Smooth muscle cell (in vitro differentiated cells): ENCODE measurements around the gene TMEM201. TPM values are rescaled to one million over a fixed set of nuclear protein-coding genes. Genes with fewer than 3 reads are reported as not detected.

ENCODE experiments used
- DNase-seq: peaks from one replicate; lab custom pipeline; 2025; ENCODE audit not compliant: unreplicated experiment; lab: John Stamatoyannopoulos, UW
- H2AFZ ChIP-seq: fragments of 200-600 bp; sonication (generic); 2 replicates; pipeline ENCODE4 v1.6.0; 2016; ENCODE audit warnings: antibody characterized with exemption, low read depth, mild to moderate bottlenecking
- H3F3A ChIP-seq: fragments of 200-600 bp; sonication (generic); 2 replicates; pipeline ENCODE4 v1.6.0; 2017; ENCODE audit warnings: antibody characterized with exemption, low read depth
- H3K27ac ChIP-seq: fragments of 200-600 bp; sonication (generic); 2 replicates; pipeline ENCODE4 v1.5.1; 2016; ENCODE audit warnings: low read depth, mild to moderate bottlenecking
- H3K27me3 ChIP-seq: fragments of 200-600 bp; sonication (generic); 2 replicates; pipeline ENCODE4 v1.6.1; 2016; ENCODE audit warnings: low read depth, mild to moderate bottlenecking
- H3K36me3 ChIP-seq: fragments of 200-600 bp; sonication (generic); 2 replicates; pipeline ENCODE4 v1.5.1; 2016; ENCODE audit warnings: low read depth
- H3K4me1 ChIP-seq: fragments of 200-600 bp; sonication (generic); 2 replicates; pipeline ENCODE4 v1.5.1; 2016; ENCODE audit warnings: low read depth
- H3K4me2 ChIP-seq: fragments of 200-600 bp; sonication (generic); 2 replicates; pipeline ENCODE4 v1.6.0; 2016; ENCODE audit warnings: mild to moderate bottlenecking
- H3K4me3 ChIP-seq: fragments of 200-600 bp; sonication (generic); 2 replicates; pipeline ENCODE4 v1.5.1; 2016; ENCODE audit warnings: mild to moderate bottlenecking
- H3K79me2 ChIP-seq: fragments of 200-600 bp; sonication (generic); 2 replicates; pipeline ENCODE4 v1.6.0; 2016; ENCODE audit warnings: low read depth, mild to moderate bottlenecking
- H3K9ac ChIP-seq: fragments of 200-600 bp; sonication (generic); 2 replicates; pipeline ENCODE4 v1.6.0; 2016; ENCODE audit warnings: low read depth
- H3K9me3 ChIP-seq: fragments of 200-600 bp; sonication (generic); replicated peaks from 2 replicates; pipeline ENCODE4 v1.5.1; 2016; ENCODE audit warnings: low read depth
- H4K20me1 ChIP-seq: fragments of 200-600 bp; sonication (generic); 2 replicates; pipeline ENCODE4 v1.6.0; 2016; ENCODE audit warnings: low read depth
- whole genome bisulfite sequencing: methylation state at CpG from one replicate; pipeline ENCODE4 v1.1.7; 2016; ENCODE audit warnings: low lambda C conversion rate; 5-methylcytosine and 5-hydroxymethylcytosine counted together
- polyA plus RNA-seq: library from polyadenylated mRNA; unstranded; fragments of >200 nt; fragmentation: Nextera tagmentation; extraction: Ambion mirVana; gene quantifications from 2 replicates; pipeline ENCODE4 v1.2.1, GENCODE V29; 2016
- total RNA-seq: library from RNA; depleted of rRNA; stranded (reverse); fragments of >200 nt; gene quantifications from 2 replicates; pipeline ENCODE4 v1.2.3, GENCODE V29; 2014
- TF ChIP-seq, protein P1 (sequence below): fragments of 200-600 bp; sonication (generic); IDR thresholded peaks from 2 replicates; pipeline ENCODE4 v1.5.1; 2017; ENCODE audit warnings: borderline replicate concordance, mild to moderate bottlenecking, antibody characterized with exemption; ENCODE audit not compliant: insufficient read depth, poor library complexity, severe bottlenecking

The TMEM201 gene
- total and polyA plus RNA-seq, 2 experiments from 2014 or later: 2.4 to 8.8 TPM

DNA sequence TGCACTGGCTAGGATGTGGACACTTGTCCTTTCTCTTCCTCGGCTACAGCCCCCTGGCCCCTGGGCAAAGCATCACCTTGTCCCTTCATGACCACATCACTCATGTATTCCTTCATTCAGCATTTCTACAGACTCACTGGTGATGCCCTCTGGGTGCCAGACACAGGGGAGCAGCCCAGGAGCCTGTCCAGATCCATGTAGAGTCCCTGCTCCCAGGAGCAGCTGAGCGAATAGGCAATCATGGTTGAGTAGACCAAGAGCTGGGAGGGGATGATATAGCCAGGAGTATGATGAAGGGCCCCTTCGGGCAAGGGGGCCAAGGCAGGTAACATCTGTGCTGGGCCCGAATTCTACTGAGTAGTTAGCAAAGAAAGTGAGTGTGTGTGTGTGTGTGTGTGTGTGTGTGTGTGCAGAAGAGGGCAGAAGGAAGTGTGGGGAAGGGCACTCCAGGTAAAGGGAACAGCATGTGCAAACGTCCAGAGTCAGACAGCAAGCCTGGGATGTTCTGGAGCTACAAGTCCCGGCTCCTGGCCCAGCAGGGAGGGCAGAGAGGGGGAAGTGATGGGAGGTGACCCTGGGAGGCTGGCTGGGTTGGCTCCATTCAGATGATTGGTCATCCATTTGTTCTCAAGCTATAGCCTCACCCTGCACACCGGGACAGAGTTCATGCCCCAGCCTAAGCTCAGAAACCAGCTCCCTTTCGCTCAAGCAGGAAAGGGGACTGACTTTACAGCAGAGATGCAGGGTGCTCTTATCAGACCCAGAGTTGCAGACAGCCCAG, 41.8 kb downstream of the TMEM201 start:
- no peaks in the 10 kb centered on the region for H4K20me1 ChIP-seq
- no peaks in the 10 kb centered on the region for H3K36me3 ChIP-seq
- H3K79me2 ChIP-seq: no peaks in the 10 kb centered on the region
- H3K9ac ChIP-seq: no peak overlapping the region
- H3F3A ChIP-seq: no peaks in the 10 kb centered on the region
- no peak overlapping the region for H3K4me2 ChIP-seq
- no peak overlapping the region for H3K27ac ChIP-seq
- no peaks in the 10 kb centered on the region for H3K4me1 ChIP-seq
- H3K9me3 ChIP-seq: no peaks in the 10 kb centered on the region
- no peak overlapping the region for H3K4me3 ChIP-seq
- TF ChIP-seq, protein P1, sequence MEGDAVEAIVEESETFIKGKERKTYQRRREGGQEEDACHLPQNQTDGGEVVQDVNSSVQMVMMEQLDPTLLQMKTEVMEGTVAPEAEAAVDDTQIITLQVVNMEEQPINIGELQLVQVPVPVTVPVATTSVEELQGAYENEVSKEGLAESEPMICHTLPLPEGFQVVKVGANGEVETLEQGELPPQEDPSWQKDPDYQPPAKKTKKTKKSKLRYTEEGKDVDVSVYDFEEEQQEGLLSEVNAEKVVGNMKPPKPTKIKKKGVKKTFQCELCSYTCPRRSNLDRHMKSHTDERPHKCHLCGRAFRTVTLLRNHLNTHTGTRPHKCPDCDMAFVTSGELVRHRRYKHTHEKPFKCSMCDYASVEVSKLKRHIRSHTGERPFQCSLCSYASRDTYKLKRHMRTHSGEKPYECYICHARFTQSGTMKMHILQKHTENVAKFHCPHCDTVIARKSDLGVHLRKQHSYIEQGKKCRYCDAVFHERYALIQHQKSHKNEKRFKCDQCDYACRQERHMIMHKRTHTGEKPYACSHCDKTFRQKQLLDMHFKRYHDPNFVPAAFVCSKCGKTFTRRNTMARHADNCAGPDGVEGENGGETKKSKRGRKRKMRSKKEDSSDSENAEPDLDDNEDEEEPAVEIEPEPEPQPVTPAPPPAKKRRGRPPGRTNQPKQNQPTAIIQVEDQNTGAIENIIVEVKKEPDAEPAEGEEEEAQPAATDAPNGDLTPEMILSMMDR: no peak
- no peak overlapping the region for H2AFZ ChIP-seq
- no peak for DNase-seq
- no peaks in the 10 kb centered on the region for H3K27me3 ChIP-seq
- WGBS: 80% methylated on average over 8 of the region's 8 CpGs

DNA sequence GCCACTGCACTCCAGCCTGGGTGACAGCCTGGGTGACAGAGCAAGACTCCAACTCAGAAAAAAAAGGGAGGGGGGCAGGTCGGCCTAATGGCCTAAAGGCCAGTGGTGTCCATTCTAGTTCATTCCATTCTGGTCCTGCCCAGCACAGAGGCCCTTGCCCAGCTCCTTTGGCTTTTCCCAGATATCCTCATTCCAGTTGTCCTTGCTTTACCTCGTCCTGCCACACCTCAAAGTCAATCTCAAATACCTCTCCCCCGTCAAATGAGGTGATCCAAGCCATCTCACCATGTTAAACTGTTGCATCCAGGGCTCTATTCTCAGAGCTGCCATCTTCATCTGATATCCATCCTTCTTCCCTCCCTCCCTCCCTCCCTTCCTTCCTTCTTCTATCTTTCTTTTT, 42.9 kb downstream of the TMEM201 start:
- Histone ChIP-seq H3K79me2 (no peaks in the 10 kb centered on the region), H4K20me1 (no peaks in the 10 kb centered on the region)
- WGBS: 87% methylated on average over 3 of the region's 3 CpGs

DNA sequence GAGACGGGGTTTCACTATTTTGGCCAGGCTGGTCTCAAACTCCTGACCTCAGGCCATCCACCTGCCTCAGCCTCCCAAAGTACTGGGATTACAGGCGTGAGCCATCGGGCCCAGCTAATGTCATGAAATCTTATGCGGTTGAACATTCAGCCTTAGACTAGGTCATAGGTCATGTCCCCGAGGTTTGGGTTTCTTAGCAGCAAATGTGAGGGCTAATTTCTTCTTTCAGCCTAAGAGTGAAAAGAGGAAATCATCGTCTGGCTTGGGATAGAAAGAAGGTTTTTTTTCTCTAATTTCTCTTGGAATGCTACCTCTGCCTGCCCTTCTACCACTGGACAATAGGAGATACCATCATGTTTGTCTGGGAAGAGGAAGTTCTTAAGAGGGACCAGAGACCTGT, 44.8 kb downstream of the TMEM201 start:
- H3K9me3 ChIP-seq: no peaks in the 10 kb centered on the region
- no peaks in the 10 kb centered on the region for H3K36me3 ChIP-seq
- no peak overlapping the region for H3K4me2 ChIP-seq
- no peaks in the 10 kb centered on the region for H3K27me3 ChIP-seq
- no peak overlapping the region for H2AFZ ChIP-seq
- no peaks in the 10 kb centered on the region for H3K79me2 ChIP-seq
- TF ChIP-seq, protein P1: no peak
- H4K20me1 ChIP-seq: no peaks in the 10 kb centered on the region
- DNase-seq: no peak
- WGBS: 93% methylated on average over 6 of the region's 6 CpGs
- no peak overlapping the region for H3K9ac ChIP-seq
- H3F3A ChIP-seq: no peaks in the 10 kb centered on the region
- no peak overlapping the region for H3K4me3 ChIP-seq
- H3K4me1 ChIP-seq: no peaks in the 10 kb centered on the region
- no peak overlapping the region for H3K27ac ChIP-seq

More for the DNA sequence above, 42.9 kb downstream of the TMEM201 start:
- Histone ChIP-seq H3F3A (no peaks in the 10 kb centered on the region), H3K27ac (no peak overlapping the region), H3K9ac (no peak overlapping the region), H2AFZ (no peak overlapping the region), H3K4me2 (no peak overlapping the region), H3K4me1 (no peaks in the 10 kb centered on the region), H3K4me3 (no peak overlapping the region), H3K9me3 (no peaks in the 10 kb centered on the region), H3K36me3 (no peaks in the 10 kb centered on the region), H3K27me3 (no peaks in the 10 kb centered on the region)
- TF ChIP-seq, protein P1: no peak
- no peak for DNase-seq

DNA sequence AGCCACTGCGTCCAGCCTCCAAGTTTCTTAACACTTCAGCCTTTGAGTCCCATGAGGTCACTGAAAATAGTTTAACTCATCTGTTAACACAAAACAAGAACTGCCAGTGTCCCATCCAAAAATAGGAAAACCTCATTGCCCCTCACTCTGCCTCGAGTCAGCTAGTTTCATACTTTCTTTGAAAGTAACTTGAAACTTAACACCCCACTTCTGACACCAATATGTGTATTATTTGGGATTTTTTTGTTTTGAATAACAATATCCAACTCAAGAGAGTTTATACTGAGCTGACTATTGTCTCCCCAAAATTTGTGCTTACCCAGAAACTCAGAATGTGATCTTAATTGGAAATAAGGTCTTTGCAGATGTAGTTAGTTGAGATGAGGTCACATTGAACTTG, 45.9 kb downstream of the TMEM201 start:
- no peak for DNase-seq
- Histone ChIP-seq H3K79me2 (no peaks in the 10 kb centered on the region), H3K4me2 (no peak overlapping the region), H2AFZ (no peak overlapping the region), H3K36me3 (no peaks in the 10 kb centered on the region), H3F3A (no peaks in the 10 kb centered on the region), H3K4me3 (no peak overlapping the region), H3K27me3 (no peaks in the 10 kb centered on the region), H4K20me1 (no peaks in the 10 kb centered on the region), H3K27ac (no peak overlapping the region), H3K9ac (no peak overlapping the region), H3K9me3 (no peaks in the 10 kb centered on the region), H3K4me1 (no peaks in the 10 kb centered on the region)
- WGBS: 85% methylated on average over 2 of the region's 2 CpGs
- TF ChIP-seq, protein P1: no peak
